ENCODE data around the gene NFIA. TPM values are rescaled to one million over a fixed set of nuclear protein-coding genes. Genes with fewer than 3 reads are reported as not detected.

NFIA gene
- total and polyA plus RNA-seq, 2 of the 13 experiments (the other 11 are each of a cell fraction or from before 2014, with no cell fraction given) = 14.7 to 28.5 TPM

GRCh38 chr1:61337981-61338848 lies 255.9 kb downstream of the NFIA start (continued):
- TF ChIP-seq ZNF407 (CRISPR knock-in tag; IDR thresholded peaks at IDR 0.05; ENCODE audit: not compliant biosample characterization) (no peak), GMEB1 (CRISPR knock-in tag; IDR thresholded peaks at IDR 0.05; ENCODE audit: borderline replicate concordance) (no peak), ELK4 (CRISPR knock-in tag; IDR thresholded peaks at IDR 0.05; ENCODE audit: borderline replicate concordance) (no peak), PITX1 (CRISPR knock-in tag; IDR thresholded peaks at IDR 0.05) (no peak), IRF1 (CRISPR knock-in tag; IDR thresholded peaks at IDR 0.05; ENCODE audit: low read depth) (no peak), ZC3H4 (CRISPR knock-in tag; IDR thresholded peaks at IDR 0.05; ENCODE audit: borderline replicate concordance) (no peak), BATF2 (CRISPR knock-in tag; IDR thresholded peaks at IDR 0.05) (no peak), EZH2 (conservative IDR thresholded peaks at IDR 0.05; ENCODE audit: low read depth, low read length) (no peak), ZNF737 (CRISPR knock-in tag; IDR thresholded peaks at IDR 0.05; ENCODE audit: borderline replicate concordance) (no peak), ZNF577 (CRISPR knock-in tag; IDR thresholded peaks at IDR 0.05; ENCODE audit: borderline replicate concordance, low read depth) (no peak), ARHGAP35 (CRISPR knock-in tag; IDR thresholded peaks at IDR 0.05; ENCODE audit: borderline replicate concordance) (no peak), CBFB (CRISPR knock-in tag; IDR thresholded peaks at IDR 0.05) (0 out of 2 replicates have a peak, but pooled peaks have one; percentile 35), MAFG (CRISPR knock-in tag; IDR thresholded peaks at IDR 0.05) (no peak), KLF9 (CRISPR knock-in tag; IDR thresholded peaks at IDR 0.05; ENCODE audit: low read depth) (no peak)
